ENCODE data around the gene USP9X.
"Not testable (repeated sequence)": the region's sequence is repeated elsewhere in the genome, so short reads cannot be mapped to it uniquely, and the experiment has no call there.

USP9X gene

DNA sequence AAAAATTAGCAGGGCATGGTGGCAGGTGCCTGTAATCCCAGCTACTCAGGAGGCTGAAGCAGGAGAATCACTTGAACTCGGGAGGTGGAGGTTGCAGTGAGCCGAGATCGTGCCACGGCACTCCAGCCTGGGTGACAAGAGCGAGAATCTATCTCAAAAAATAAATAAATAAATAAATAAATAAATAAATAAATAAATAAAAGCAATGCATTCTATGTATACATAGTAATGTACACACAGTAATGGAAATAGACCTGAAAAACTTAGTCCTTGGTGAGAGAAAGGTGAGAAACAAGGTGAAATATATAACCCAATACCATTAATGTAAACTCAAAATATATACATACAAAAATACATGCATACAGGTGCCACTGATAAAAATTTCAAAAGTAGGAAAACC lies 197.1 kb downstream of the USP9X start:
- not testable (repeated sequence) for DNase-seq (ENCODE audit: low read depth)

DNA sequence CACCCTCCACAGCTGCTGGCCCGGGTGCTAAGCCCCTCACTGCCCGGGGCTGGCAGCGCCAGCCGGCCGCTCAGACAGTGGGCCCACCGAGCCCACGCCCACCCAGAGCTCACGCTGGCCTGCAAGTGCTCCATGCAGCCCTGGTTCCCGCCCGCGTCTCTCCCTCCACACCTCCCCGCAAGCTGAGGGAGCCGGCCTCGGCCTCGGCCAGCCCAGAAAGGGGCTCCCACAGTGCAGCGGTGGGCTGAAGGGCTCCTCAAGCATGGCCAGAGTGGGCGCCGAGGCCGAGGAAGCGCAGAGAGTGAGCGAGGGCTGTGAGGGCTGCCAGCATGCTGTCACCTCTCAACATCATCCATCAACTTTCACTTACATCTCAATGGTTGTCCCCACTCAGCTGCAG lies 200.7 kb downstream of the USP9X start:
- DNase-seq (ENCODE audit: low read depth), result not testable (repeated sequence)
